ENCODE measurements around the gene RET. TPM values are rescaled to one million over a fixed set of nuclear protein-coding genes. Genes with fewer than 3 reads are reported as not detected.
"Not testable (repeated sequence)": the region's sequence is repeated elsewhere in the genome, so short reads cannot be mapped to it uniquely, and the experiment has no call there.

The RET gene
- total RNA-seq, 4 donors from 2014 or later, result 0.51 to 1.2 (median 0.62) TPM

DNA sequence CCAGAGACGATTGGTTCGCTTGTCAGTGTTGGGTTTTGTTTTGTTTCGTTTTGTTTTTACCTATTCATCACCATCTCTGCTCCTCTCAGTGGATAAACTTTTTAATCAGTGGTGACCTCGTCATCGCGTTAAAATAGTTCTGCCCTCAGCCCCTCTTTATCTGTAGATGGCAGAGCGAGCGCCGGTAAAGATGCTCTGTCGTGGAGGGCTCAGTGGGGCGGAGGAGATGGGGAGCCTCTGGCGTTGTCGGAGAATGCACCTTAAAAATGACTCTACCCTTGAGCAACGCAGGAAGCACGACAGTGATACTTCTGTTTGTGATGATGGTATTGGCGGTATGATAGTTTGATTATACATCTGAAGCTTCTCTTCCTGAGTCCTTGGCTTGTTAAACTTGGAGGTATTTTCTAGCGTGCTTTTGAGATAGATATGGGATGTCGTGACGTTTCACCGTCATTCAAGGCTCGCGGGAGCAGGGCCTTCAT is 61.9 kb downstream of the RET start:
- peak overlapping the region; percentile 69 to 97 (median 83) for H3K4me3 ChIP-seq
- in situ Hi-C loops (cut with MboI; ENCODE audit: low sequenced_read_pairs in 4 of 4), result no loop called here
- peak; percentile 36 to 42 for ATAC-seq
- no peak for DNase-seq
- TF ChIP-seq, protein P1, sequence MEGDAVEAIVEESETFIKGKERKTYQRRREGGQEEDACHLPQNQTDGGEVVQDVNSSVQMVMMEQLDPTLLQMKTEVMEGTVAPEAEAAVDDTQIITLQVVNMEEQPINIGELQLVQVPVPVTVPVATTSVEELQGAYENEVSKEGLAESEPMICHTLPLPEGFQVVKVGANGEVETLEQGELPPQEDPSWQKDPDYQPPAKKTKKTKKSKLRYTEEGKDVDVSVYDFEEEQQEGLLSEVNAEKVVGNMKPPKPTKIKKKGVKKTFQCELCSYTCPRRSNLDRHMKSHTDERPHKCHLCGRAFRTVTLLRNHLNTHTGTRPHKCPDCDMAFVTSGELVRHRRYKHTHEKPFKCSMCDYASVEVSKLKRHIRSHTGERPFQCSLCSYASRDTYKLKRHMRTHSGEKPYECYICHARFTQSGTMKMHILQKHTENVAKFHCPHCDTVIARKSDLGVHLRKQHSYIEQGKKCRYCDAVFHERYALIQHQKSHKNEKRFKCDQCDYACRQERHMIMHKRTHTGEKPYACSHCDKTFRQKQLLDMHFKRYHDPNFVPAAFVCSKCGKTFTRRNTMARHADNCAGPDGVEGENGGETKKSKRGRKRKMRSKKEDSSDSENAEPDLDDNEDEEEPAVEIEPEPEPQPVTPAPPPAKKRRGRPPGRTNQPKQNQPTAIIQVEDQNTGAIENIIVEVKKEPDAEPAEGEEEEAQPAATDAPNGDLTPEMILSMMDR (IDR thresholded peaks at IDR 0.05 in 4 of 5, conservative IDR thresholded peaks at IDR 0.05 in 1 of 5), result no peak
- TF ChIP-seq POLR2A (IDR thresholded peaks at IDR 0.05), result no peak
- H3K27ac ChIP-seq, result peak overlapping the region; percentile 76 to 89 (median 82)
- H3K9me3 ChIP-seq, result no peaks in the 10 kb centered on the region
- no peaks in the 10 kb centered on the region for H3K27me3 ChIP-seq
- intact Hi-C loops (cut with DNase I; ENCODE audit: low total_unique reads), result loop anchor here (5.0 kb wide), 1 partner anchor 501 kb away; the partner anchor contains the start of gene ZNF33B
- peaks cover 11 to 17% of the 10 kb centered on the region in 2 donors for H3K4me1 ChIP-seq
- no peaks in the 10 kb centered on the region for H3K36me3 ChIP-seq

DNA sequence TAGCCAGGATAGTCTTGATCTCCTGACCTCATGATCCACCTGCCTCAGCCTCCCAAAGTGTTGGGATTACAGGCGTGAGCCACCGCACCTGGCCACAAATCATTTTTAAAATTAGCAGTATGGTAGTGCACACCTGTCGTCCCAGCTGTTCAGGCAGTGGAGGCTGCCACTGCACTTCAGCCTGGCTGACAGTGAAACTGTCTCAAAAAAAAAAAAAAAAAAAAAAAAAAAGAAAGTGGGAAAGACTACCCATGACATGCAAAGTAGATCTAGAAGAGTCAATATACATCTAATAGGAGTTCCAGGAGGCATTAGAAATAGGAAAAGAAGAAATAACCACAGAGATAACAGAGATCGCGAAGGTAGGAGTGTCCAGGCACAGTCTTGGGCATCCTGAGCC is 64.6 kb downstream of the RET start:
- Histone ChIP-seq H3K27ac (no peak overlapping the region), H3K4me1 (peaks cover 11 to 21% of the 10 kb centered on the region in 2 donors), H3K36me3 (no peaks in the 10 kb centered on the region), H3K4me3 (no peak overlapping the region), H3K9me3 (no peaks in the 10 kb centered on the region), H3K27me3 (no peaks in the 10 kb centered on the region)
- intact Hi-C loops (cut with DNase I; ENCODE audit: low total_unique reads) (no loop called here), in situ Hi-C loops (cut with MboI; ENCODE audit: low sequenced_read_pairs in 4 of 4) (no loop called here)
- DNase-seq, result no peak
- TF ChIP-seq, protein P1 (IDR thresholded peaks at IDR 0.05 in 4 of 5, conservative IDR thresholded peaks at IDR 0.05 in 1 of 5), result no peak
- TF ChIP-seq POLR2A (IDR thresholded peaks at IDR 0.05), result no peak
- no peak for ATAC-seq

DNA sequence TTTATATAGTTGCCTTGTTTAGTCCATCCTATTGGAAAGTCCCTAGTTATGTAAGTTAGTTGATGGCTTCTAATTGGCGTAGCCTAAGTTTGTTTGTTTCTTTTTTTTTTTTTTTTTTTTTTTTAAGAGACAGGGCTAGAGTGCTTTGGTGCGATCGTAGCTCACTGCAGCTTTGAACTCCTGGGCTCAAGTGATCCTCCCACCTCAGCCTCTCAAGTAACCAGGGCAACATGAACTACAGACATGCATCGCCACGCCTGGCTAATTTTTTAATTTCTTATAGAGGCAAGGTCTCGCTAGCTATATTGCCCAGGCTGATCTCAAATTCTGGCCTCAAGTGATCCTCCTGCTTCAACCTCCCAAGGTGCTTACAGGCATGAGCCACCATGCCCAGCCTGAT is 68.4 kb downstream of the RET start:
- DNase-seq (no peak), ATAC-seq (no peak)
- intact Hi-C loops (cut with DNase I; ENCODE audit: low total_unique reads), result no loop called here
- Histone ChIP-seq H3K27me3 (no peaks in the 10 kb centered on the region), H3K36me3 (no peaks in the 10 kb centered on the region), H3K9me3 (no peaks in the 10 kb centered on the region), H3K27ac (no peak overlapping the region), H3K4me1 (peaks cover 0 to 4% of the 10 kb centered on the region in 2 donors), H3K4me3 (no peak overlapping the region)
- in situ Hi-C loops (cut with MboI; ENCODE audit: low sequenced_read_pairs in 4 of 4), result no loop called here
- TF ChIP-seq, protein P1 (IDR thresholded peaks at IDR 0.05 in 4 of 5, conservative IDR thresholded peaks at IDR 0.05 in 1 of 5), result no peak
- no peak for TF ChIP-seq POLR2A (IDR thresholded peaks at IDR 0.05)

DNA sequence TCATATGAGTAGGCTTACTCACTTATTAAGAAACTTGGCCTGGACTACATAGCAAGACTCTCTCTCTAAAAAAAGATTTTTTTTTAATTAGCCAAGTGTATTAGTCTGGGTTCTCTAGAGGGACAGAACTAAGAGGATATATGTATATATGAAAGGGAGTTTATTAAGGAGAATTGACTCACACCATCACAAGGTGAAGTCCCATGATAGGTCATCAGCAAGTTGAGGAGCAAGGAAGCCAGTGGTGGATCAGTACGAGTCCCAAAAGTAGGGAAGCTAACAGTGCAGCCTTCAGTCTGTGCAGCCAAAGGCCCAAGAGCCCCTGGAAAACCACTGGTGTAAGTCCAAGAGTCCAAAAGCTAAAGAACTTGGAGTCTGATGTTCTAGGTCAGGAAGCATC is 69.1 kb downstream of the RET start:
- H3K9me3 ChIP-seq; H3K36me3 ChIP-seq; ATAC-seq; in situ Hi-C loops (cut with MboI; ENCODE audit: low sequenced_read_pairs in 4 of 4); intact Hi-C loops (cut with DNase I; ENCODE audit: low total_unique reads); H3K4me3 ChIP-seq; H3K4me1 ChIP-seq; H3K27ac ChIP-seq; DNase-seq; H3K27me3 ChIP-seq: not testable (repeated sequence)

DNA sequence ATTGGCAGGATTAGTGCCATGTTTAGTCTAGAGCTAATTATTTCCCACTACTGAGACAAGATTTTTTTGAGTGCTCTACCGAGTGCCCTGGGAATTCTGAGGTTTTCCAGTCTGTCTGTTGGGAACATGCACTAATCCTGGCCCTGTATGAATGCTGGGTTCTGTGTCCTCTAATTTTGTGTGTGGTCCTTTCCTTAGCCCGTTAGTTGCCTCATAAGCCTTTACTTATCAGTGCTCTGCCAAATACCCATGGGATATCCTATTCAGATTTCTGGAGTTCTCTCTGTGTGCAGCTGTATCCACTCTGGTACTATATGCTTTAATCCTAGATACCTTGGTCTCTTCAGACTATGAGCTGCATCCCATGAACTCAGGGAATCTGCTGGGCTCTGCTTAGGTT is 74.5 kb downstream of the RET start:
- in situ Hi-C loops (cut with MboI; ENCODE audit: low sequenced_read_pairs in 4 of 4), result no loop called here
- Histone ChIP-seq H3K4me3 (no peak overlapping the region), H3K4me1 (peaks cover 17 to 18% of the 10 kb centered on the region in 2 donors), H3K36me3 (no peaks in the 10 kb centered on the region), H3K9me3 (no peaks in the 10 kb centered on the region), H3K27me3 (no peaks in the 10 kb centered on the region), H3K27ac (no peak overlapping the region)
- no peak for TF ChIP-seq POLR2A (IDR thresholded peaks at IDR 0.05)
- TF ChIP-seq, protein P1 (IDR thresholded peaks at IDR 0.05 in 4 of 5, conservative IDR thresholded peaks at IDR 0.05 in 1 of 5), result no peak
- ATAC-seq (no peak), DNase-seq (no peak)
- intact Hi-C loops (cut with DNase I; ENCODE audit: low total_unique reads), result no loop called here
